GM10248 (cell line): Measurements from ENCODE around the gene TRMT10A.

Experiments
- CTCF ChIA-PET: fragments of 300-600 bp; sonication (Branson Sonifier 250); formaldehyde crosslinking; extraction: SDS; loops from one replicate; lab custom pipeline; 2021; ENCODE audit warnings: antibody characterized with exemption; lab: Yijun Ruan, JAX
- POLR2A ChIA-PET: fragments of 350-650 bp; sonication (Branson Sonifier 250); formaldehyde crosslinking; extraction: SDS; loops from one replicate; lab custom pipeline; 2020; ENCODE audit warnings: antibody characterized with exemption; lab: Yijun Ruan, JAX
- DNase-seq: peaks from one replicate; pipeline ENCODE4 v3.0.0; 2012; ENCODE audit errors: extremely low spot score
- CTCF ChIP-seq: IDR thresholded peaks from 2 replicates; pipeline ENCODE4 v1.5.1; 2012; ENCODE audit warnings: mild to moderate bottlenecking, low read depth; ENCODE audit errors: extremely low read depth, missing control alignments, control extremely low read depth

TRMT10A gene

GRCh38 chr4:99594818-99595217 lies 31.0 kb upstream of the TRMT10A start:
- no peak for DNase-seq
- TF ChIP-seq CTCF = no peak
- ChIA-PET POLR2A (no interaction called here), CTCF (interaction anchor here (0.9 to 1.8 kb wide), 2 partner anchors 8 to 18 kb away, joined by 3 to 6 read pairs; no protein-coding TSS in a partner anchor)

- no peak for TF ChIP-seq CTCF
- DNase-seq = no peak
- ChIA-PET POLR2A (no interaction called here), CTCF (interaction anchor here (0.9 to 1.8 kb wide), 3 partner anchors 9 to 218 kb away, joined by 3 to 6 read pairs (median 3); no protein-coding TSS in a partner anchor)
These were observed 30.2 kb upstream of the TRMT10A start for GRCh38 chr4:99593781-99594641.

- no peak for TF ChIP-seq CTCF
- ChIA-PET CTCF (interaction anchor here (1.2 kb wide), 1 partner anchor 13 kb away, joined by 4 read pairs; no protein-coding TSS in a partner anchor), POLR2A (no interaction called here)
- DNase-seq = no peak
These were observed 27.9 kb upstream of the TRMT10A start for GRCh38 chr4:99591757-99592156.

GRCh38 chr4:99587803-99588202 lies 24.0 kb upstream of the TRMT10A start:
- CTCF ChIA-PET = interaction anchor here (1.0 to 1.2 kb wide), 2 partner anchors 11 to 27 kb away, joined by 3 read pairs; no protein-coding TSS in a partner anchor
- no peak for DNase-seq
- POLR2A ChIA-PET = no interaction called here
- no peak for TF ChIP-seq CTCF

- ChIA-PET CTCF (interaction anchor here (1.0 to 1.2 kb wide), 2 partner anchors 11 to 28 kb away, joined by 3 read pairs; no protein-coding TSS in a partner anchor), POLR2A (no interaction called here)
- no peak for TF ChIP-seq CTCF
- no peak for DNase-seq
These were observed 23.5 kb upstream of the TRMT10A start for GRCh38 chr4:99587309-99587708.

- ChIA-PET POLR2A (no interaction called here), CTCF (interaction anchor here (1.0 to 1.2 kb wide), 2 partner anchors 10 to 28 kb away, joined by 3 read pairs; no protein-coding TSS in a partner anchor)
- no peak for TF ChIP-seq CTCF
- DNase-seq = no peak
These were observed 23.0 kb upstream of the TRMT10A start for GRCh38 chr4:99586797-99587196.
